Muscle layer of duodenum (tissue), 2 donors: ENCODE results near the gene CYGB.

ENCODE experiments used
- H3K27ac ChIP-seq: one replicate; pipeline ENCODE4 v1.7.0; 2013; ENCODE audit warnings: mild to moderate bottlenecking, low read length
- H3K27me3 ChIP-seq: one replicate; pipeline ENCODE4 v1.7.0; 2013; ENCODE audit warnings: low read depth, mild to moderate bottlenecking, control low read depth, low read length
- H3K36me3 ChIP-seq, 2 donors: one replicate each; pipeline ENCODE4 v1.7.0; 2013; ENCODE audit warnings: low read length in 2 of 2, control low read depth in 1 of 2, mild to moderate bottlenecking in 1 of 2; ENCODE audit not compliant: insufficient read depth in 2 of 2, control insufficient read depth in 1 of 2
- H3K4me1 ChIP-seq, 2 donors: one replicate each; pipeline ENCODE4 v1.7.0; 2013; ENCODE audit warnings: low read length in 2 of 2, mild to moderate bottlenecking in 2 of 2, control low read depth in 1 of 2, moderate library complexity in 1 of 2; ENCODE audit not compliant: insufficient read depth in 2 of 2, control insufficient read depth in 1 of 2
- H3K4me3 ChIP-seq, 2 donors: one replicate each; pipeline ENCODE4 v1.7.0; 2013; ENCODE audit warnings: low read length in 2 of 2, low read depth in 1 of 2, mild to moderate bottlenecking in 1 of 2
- H3K9me3 ChIP-seq, 2 donors: one replicate each; pipeline ENCODE4 v1.7.0; 2013; ENCODE audit warnings: low read length in 2 of 2, control low read depth in 1 of 2, mild to moderate bottlenecking in 1 of 2; ENCODE audit not compliant: control insufficient read depth in 1 of 2
- donor health status: healthy.

CYGB gene

DNA sequence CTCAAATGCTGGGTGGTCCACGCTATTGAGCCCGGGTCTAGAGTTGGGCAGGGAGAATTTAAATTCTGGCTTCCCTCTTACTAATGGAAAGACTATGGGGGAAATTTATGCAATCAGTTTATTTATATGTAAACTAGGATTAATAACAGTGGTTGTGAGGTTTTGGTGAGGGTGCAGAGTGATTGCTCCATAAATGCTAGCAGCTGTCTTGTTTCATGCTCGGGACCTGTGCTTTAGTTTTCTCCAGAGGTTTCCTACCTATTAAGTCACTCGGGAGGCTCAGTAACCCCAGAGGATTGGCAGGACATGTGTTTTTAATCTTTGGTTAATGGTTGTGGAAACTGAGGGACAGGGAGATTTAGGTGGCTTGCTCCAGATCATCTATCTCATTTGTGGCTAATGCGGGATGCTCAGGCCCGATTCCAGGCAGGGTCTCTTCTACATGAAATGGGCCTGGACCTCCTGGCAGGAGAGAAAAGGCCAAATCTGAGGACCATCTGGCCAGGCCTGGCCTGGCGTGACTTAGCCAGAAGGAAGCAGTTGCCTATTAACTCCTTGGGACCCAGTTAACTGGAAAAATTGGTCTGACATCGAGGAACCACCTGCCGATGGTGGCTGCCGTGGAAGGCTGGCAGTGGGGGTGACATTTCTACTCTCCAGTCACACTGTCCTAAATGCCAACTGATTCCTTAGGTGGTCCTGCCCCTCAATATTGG is 4.4 kb upstream of the CYGB start:
- no peaks in the 10 kb centered on the region for H3K36me3 ChIP-seq
- no peaks in the 10 kb centered on the region for H3K9me3 ChIP-seq
- no peak overlapping the region for H3K27ac ChIP-seq
- H3K4me3 ChIP-seq = no peak overlapping the region
- H3K27me3 ChIP-seq = peaks cover 9% of the 10 kb centered on the region
- peaks cover 7 to 49% of the 10 kb centered on the region in 2 donors for H3K4me1 ChIP-seq

DNA sequence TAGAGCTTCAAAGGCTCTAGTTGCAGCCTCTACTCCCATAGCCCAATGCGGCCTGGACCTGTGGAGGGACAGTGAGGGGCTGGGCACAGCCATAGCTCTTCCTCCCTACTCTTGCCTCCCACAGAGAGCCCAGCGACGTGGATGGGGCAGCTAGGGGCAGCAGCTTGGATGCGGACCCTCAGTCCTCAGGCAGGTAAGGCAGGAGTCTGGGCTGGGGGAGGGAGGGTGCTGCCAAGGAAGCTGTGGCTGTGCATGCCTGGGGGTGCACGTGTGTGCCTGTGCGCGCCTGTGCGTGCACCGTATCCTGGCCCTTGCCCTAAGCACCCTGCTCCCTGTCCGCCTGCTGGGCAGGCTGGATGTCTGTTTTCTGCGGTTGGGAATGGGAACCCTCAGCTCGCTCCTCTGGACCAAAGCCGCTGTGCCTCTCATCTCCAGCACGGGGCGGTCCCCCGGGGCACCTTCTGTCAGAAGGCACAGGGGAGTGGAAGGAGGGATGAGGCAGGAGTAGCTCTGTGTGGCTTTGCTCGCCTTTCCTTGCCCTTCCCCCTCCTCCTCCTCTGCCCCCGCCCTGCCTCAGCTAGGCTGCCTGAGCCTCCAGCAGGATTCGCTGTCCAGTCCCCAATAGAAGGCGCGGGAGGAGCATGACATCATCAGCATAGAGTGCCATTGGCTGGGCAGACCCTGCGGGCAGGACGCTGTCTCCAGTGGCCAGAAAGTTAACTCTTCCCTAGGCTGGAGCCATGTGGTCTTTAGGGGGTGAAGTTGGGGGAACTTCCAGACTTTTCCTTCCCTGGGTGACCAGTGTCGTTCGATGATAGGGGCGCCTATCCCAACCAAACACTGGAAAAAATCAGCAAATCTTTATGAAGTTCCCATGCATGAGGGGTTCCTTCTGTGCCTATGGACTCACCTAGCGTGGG is 3.1 kb upstream of the CYGB start:
- Histone ChIP-seq H3K4me1 (peaks cover 0 to 40% of the 10 kb centered on the region in 2 donors), H3K9me3 (no peaks in the 10 kb centered on the region), H3K36me3 (no peaks in the 10 kb centered on the region), H3K4me3 (peak overlapping the region; percentile 47 to 66), H3K27ac (no peak overlapping the region), H3K27me3 (peaks cover 9% of the 10 kb centered on the region)

DNA sequence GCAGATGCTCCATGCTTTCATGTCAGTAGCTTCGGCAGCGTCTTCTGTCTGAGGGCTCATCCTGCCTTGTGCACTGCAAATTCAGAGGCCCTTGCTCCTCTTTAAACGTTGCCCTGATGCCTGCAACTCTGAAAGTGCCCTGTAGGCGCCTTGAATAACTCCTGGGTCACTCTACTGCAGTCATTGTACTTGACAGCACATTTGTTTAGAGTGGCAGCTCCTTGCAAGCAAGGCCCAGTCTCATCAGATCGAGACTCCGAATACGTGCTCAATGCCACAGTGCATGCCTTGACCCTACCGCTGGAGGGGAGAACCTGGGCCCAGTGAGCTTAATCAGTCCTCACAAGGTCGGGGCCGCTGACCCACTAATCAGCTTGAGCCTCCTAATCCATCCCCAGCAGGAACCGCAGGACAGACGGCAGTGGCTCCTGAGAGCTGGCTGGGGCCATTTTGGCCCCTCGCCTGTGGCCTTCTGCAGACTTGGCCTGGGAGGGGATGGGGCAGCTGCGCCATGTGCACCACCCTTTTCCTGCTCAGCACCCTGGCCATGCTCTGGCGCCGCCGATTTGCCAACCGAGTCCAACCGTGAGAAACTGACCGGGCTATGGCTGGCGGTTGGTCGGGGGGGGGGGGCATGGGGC is 2.2 kb upstream of the CYGB start, which contains the start of gene PRCD:
TSS of gene PRCD (plus strand) at position 414 of the 641 bp plus-strand sequence. CDS start at position 512, 98 bp downstream.
- peak within 1 kb of the TSS; percentile 47 to 66 for H3K4me3 ChIP-seq
- H3K4me1 ChIP-seq = peaks cover 0 to 45% of the 10 kb centered on the region in 2 donors
- H3K27me3 ChIP-seq = peaks cover 9% of the 10 kb centered on the region
- no peaks in the 10 kb centered on the region for H3K36me3 ChIP-seq
- H3K9me3 ChIP-seq = no peaks in the 10 kb centered on the region
- H3K27ac ChIP-seq = no peak within 1 kb of the TSS

DNA sequence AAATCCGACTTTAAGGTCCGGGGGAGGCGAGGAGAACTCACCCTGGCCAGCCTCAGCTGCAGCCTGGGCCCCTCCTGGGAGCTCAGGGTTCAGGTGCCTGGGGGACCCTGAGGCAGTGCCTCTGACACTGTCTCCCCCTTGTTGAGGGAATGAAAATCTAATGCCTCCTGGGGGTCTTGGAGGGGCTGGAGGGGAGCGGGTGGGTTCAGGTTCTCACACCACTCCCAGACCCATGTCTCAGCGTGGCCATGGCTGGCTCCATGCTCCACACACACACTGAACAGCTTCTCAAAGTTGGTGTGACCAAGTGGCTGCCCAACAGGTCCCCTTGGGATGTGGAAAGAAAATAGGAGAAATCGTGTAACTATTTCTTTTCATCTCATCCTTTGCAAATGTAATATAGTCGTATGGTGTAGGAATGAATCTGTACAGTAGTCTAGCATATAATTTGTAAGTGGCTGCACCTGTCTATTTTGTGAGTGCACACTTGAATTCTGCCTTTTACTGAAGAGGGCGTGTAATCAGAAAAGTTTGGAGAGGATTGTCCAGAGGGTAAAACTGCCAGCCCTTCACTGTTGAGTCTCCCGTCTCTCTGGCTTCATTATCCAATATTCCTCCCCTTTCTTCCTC is 1.5 kb upstream of the CYGB start:
- Histone ChIP-seq H3K27me3 (peaks cover 9% of the 10 kb centered on the region), H3K4me1 (peaks cover 0 to 40% of the 10 kb centered on the region in 2 donors), H3K36me3 (no peaks in the 10 kb centered on the region), H3K27ac (no peak overlapping the region), H3K9me3 (no peaks in the 10 kb centered on the region), H3K4me3 (no peak overlapping the region)

DNA sequence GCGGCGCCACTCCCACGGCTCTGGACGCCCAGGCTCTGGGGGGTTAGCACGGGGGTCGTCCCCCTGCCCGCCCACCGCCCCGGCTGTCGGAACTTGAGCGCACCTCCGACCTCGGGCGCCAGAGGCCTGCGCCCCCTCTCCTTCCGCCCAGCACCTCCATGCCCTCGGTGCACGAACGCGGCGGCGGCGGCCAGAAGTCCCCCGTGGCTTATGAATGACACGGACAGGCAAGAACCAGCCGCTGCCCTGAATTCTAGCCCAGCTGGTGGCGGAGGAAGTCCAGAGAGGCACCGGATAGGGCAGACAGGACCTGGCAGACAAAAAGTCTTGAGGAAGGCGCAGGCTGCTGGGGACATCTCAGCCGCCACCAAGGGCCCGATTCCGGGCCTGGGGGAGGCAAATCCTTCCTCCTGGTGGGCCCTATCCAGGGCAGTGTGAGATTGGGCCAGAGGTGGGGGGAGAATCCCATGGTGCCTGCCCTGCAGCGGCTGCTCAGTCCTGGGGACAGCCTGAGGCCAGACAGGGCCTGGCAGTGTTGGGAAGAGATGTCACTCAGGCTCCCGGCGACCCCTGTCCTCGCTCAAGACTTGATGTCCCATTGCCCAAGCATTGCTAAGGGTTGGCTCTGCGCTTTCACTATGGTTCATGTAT is 897 bp upstream of the CYGB start:
- peaks cover 0 to 34% of the 10 kb centered on the region in 2 donors for H3K4me1 ChIP-seq
- H3K36me3 ChIP-seq = no peaks in the 10 kb centered on the region
- H3K4me3 ChIP-seq = peak overlapping the region in 1 of 2 donors; percentile 60
- H3K27me3 ChIP-seq = peaks cover 9% of the 10 kb centered on the region
- no peak overlapping the region for H3K27ac ChIP-seq
- H3K9me3 ChIP-seq = no peaks in the 10 kb centered on the region

DNA sequence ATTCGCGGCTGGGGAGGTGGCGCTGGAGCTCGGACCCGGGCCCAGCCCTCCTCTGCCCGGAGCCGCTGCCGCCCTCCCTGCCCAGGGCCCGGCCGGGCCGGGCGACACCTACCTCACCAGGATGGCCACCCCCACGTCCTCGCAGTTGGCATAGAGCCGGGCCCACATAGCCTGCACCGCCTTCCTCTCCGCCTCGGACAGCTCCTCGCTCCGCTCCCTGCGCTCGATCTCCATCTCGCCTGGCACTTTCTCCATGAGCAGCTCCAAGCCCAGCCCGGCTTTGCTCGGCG is 276 bp downstream of the CYGB start:
- no peaks in the 10 kb centered on the region for H3K36me3 ChIP-seq
- peaks cover 9% of the 10 kb centered on the region for H3K27me3 ChIP-seq
- H3K27ac ChIP-seq = no peak overlapping the region
- no peaks in the 10 kb centered on the region for H3K9me3 ChIP-seq
- H3K4me1 ChIP-seq = peaks cover 0 to 34% of the 10 kb centered on the region in 2 donors
- peak overlapping the region in 1 of 2 donors; percentile 60 for H3K4me3 ChIP-seq

DNA sequence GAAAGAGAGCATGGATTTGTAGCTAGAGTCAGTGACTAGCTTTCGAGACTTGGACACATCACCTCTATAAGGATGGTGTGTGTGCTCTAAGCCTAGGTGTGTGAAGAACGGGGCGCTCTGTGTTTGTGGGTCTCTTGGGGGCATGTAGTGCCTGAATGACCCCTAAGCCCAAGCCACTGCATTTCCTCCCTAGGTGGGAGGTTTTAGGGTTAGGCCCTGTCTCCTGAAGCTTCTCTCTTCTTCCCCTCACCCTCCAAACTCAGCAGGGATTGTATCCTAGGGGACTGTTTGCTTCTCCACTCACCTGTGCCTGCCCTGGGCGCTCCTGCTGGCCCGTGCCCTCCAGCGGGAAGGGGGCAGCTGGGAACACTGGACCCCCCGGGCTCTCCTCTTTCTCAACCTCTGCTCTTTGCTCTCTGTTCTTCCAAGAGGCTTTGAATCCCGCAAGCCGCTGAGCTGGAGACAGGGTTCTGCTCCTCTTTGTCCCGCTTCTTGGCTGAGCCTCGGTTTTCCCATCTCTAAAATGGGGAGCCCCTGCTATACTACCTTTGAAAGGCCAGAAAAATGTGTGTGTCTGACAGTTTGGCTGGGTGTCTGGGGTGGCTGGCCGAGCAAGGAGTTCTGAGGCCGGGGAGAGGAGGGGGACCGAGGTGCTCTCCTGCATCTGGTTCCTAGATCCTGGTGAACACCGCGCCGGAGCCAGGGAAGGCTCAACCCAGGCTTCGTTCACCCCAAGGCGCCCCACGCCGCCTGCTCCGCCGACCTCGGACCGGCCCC is 810 bp downstream of the CYGB start:
- Histone ChIP-seq H3K4me1 (peaks cover 0 to 33% of the 10 kb centered on the region in 2 donors), H3K9me3 (no peaks in the 10 kb centered on the region), H3K36me3 (no peaks in the 10 kb centered on the region), H3K4me3 (peak overlapping the region; percentile 7 to 60), H3K27me3 (peaks cover 9% of the 10 kb centered on the region), H3K27ac (no peak overlapping the region)

DNA sequence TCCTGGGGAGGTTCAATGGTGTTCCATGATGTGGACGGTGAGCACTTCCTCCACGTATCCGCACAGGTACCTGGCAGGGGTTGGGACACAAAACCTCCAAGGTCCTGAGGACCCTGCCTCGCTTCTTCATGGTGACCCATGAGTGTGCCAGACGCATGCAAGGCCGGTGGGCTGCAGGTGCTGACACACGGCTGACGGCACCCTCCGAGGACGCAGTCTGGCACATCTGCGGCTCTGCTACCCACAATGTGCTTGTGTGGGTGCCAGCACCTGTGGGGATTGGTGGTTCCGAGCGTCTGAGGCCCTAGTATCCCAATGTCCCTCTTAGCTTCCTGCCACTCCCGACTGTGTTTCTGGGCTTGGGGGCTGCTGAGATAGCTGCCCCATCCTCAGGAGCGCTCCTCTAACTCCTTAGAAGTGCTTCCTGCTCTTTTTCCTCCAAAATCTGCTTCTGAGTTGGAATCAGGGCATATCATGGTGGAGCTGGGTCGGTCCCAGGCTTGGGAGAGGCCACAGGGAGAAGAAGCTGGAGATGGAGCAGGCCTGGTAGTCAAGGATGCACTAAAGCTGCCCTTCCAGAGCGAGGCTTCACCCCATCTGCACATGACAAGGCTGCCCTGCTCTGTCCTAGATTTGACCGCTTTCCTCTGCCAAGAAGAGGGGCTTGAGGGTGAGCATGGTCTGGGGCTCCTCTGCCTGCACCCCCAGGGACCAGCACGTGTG is 1.6 kb downstream of the CYGB start:
- Histone ChIP-seq H3K4me3 (peak overlapping the region in 1 of 2 donors; percentile 60), H3K27ac (no peak overlapping the region), H3K4me1 (peaks cover 0 to 33% of the 10 kb centered on the region in 2 donors), H3K27me3 (peaks cover 9% of the 10 kb centered on the region), H3K9me3 (no peaks in the 10 kb centered on the region), H3K36me3 (no peaks in the 10 kb centered on the region)

DNA sequence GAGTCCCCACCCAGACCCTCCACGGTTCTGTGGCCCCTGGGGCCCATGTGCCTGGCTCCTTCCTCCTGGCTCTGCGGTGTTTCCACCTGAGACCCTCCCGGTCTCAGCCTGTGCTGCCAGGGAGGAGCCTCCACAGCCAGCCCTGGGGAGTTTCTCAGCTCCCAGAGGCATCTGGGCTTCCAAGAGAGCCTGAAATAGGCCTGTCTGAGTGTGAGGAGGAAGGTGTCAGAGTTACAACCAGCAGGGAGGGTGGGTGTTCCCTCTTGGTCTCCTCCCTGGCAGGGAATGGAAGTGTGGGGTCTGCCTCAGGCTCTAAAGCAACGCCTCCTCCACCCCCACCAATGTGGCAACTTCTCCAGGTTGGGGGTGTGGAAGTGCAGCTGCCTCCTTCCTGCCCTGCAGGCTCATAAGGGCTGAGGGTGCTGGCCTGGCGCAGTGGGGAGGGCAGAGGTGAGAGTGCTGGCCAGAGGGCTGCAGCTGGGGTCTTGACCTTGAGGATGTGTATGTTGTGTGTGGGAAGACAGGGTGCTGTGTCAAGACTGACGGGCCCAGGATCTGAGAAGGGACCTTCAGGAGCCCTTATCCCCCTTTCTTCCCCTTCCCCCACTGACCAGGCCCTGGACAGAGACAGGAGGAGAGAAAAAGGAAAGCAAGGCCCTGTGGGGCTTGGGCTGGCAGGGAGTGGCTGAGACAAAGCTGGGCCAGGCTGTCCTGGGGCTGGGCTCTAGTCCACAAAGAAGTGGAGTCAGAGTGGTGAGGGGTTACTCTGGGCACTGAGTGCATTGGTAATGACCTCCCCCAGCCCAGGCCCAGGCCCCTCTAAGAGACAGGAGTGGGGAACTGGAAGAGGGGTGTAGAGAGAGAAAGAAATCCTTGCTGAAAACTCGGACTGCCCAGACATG is 2.4 kb downstream of the CYGB start:
- no peak overlapping the region for H3K27ac ChIP-seq
- no peak overlapping the region for H3K4me3 ChIP-seq
- H3K36me3 ChIP-seq = no peaks in the 10 kb centered on the region
- no peaks in the 10 kb centered on the region for H3K9me3 ChIP-seq
- H3K4me1 ChIP-seq = peaks cover 0 to 27% of the 10 kb centered on the region in 2 donors
- peaks cover 9% of the 10 kb centered on the region for H3K27me3 ChIP-seq
